Trophoblast cell (in vitro differentiated cells and primary cell): Measurements from ENCODE around the gene ZNF446.
"Not testable (repeated sequence)": the region's sequence is repeated elsewhere in the genome, so short reads cannot be mapped to it uniquely, and the experiment has no call there.

Experiments used
- DNase-seq, 2 donors: peaks; one replicate each; pipeline ENCODE4 v3.0.0-alpha.2; 2016
- H2AFZ ChIP-seq: 2 replicates; pipeline ENCODE4 v1.6.1; 2013; ENCODE audit warnings: low read length, moderate library complexity, mild to moderate bottlenecking; ENCODE audit not compliant: insufficient read depth, poor library complexity
- H2AK5ac ChIP-seq: 2 replicates; pipeline ENCODE4 v1.6.1; 2013; ENCODE audit warnings: mild to moderate bottlenecking, low read length
- H2BK120ac ChIP-seq: 2 replicates; pipeline ENCODE4 v1.6.1; 2013; ENCODE audit warnings: low read length, mild to moderate bottlenecking, moderate library complexity; ENCODE audit not compliant: insufficient read depth, poor library complexity
- H2BK12ac ChIP-seq: 2 replicates; pipeline ENCODE4 v1.6.1; 2013; ENCODE audit warnings: mild to moderate bottlenecking, low read length, moderate library complexity
- H2BK5ac ChIP-seq: 2 replicates; pipeline ENCODE4 v1.6.1; 2013; ENCODE audit warnings: low read length, low read depth, moderate library complexity, mild to moderate bottlenecking; ENCODE audit not compliant: poor library complexity
- H3K14ac ChIP-seq: 2 replicates; pipeline ENCODE4 v1.6.1; 2013; ENCODE audit warnings: mild to moderate bottlenecking, low read length
- H3K18ac ChIP-seq: 2 replicates; pipeline ENCODE4 v1.6.1; 2013; ENCODE audit warnings: mild to moderate bottlenecking, low read length
- H3K23ac ChIP-seq: 2 replicates; pipeline ENCODE4 v1.6.1; 2013; ENCODE audit warnings: low read length
- H3K27ac ChIP-seq: 2 replicates; pipeline ENCODE4 v1.5.1; 2013; ENCODE audit warnings: low read depth, mild to moderate bottlenecking, inconsistent platforms, low read length, moderate library complexity
- H3K27me3 ChIP-seq: 2 replicates; pipeline ENCODE4 v1.6.1; 2013; ENCODE audit warnings: inconsistent platforms, mild to moderate bottlenecking, low read length, moderate library complexity; ENCODE audit not compliant: insufficient read depth
- H3K36me3 ChIP-seq, 2 experiments: 1 replicate in 1 of 2; 2 replicates in 1 of 2; pipeline ENCODE4 v1.6.1; 2013; ENCODE audit warnings: low read length in 2 of 2, mild to moderate bottlenecking in 2 of 2, moderate library complexity in 1 of 2; ENCODE audit not compliant: insufficient read depth in 2 of 2, control insufficient read depth in 1 of 2
- H3K4ac ChIP-seq: 2 replicates; pipeline ENCODE4 v1.6.1; 2013; ENCODE audit warnings: low read depth, mild to moderate bottlenecking, low read length, moderate library complexity
- H3K4me1 ChIP-seq, 2 experiments: 1 replicate in 1 of 2; 2 replicates in 1 of 2; pipeline ENCODE4 v1.6.1; 2013; ENCODE audit warnings: low read length in 2 of 2, mild to moderate bottlenecking in 2 of 2, moderate library complexity in 1 of 2; ENCODE audit not compliant: insufficient read depth in 2 of 2, control insufficient read depth in 1 of 2
- H3K4me2 ChIP-seq: 2 replicates; pipeline ENCODE4 v1.6.1; 2013; ENCODE audit warnings: inconsistent platforms, mild to moderate bottlenecking, low read length, moderate library complexity
- H3K4me3 ChIP-seq: 2 replicates; pipeline ENCODE4 v1.5.1; 2013; ENCODE audit warnings: mild to moderate bottlenecking, low read depth, low read length, inconsistent platforms
- H3K79me1 ChIP-seq: one replicate; pipeline ENCODE4 v1.6.1; 2013; ENCODE audit warnings: low read length
- H3K79me2 ChIP-seq: 2 replicates; pipeline ENCODE4 v1.6.1; 2013; ENCODE audit warnings: low read length, mild to moderate bottlenecking; ENCODE audit not compliant: control insufficient read depth, insufficient read depth, poor library complexity
- H3K9ac ChIP-seq: 2 replicates; pipeline ENCODE4 v1.6.1; 2013; ENCODE audit warnings: mild to moderate bottlenecking, low read length
- H3K9me3 ChIP-seq: 2 replicates; pipeline ENCODE4 v1.6.1; 2013; ENCODE audit warnings: low read depth, mild to moderate bottlenecking, control low read depth, inconsistent platforms, low read length; ENCODE audit not compliant: insufficient read depth
- H4K12ac ChIP-seq: 2 replicates; pipeline ENCODE4 v1.6.1; 2013; ENCODE audit warnings: low read depth, mild to moderate bottlenecking, low read length, moderate library complexity
- H4K8ac ChIP-seq: 2 replicates; pipeline ENCODE4 v1.6.1; 2013; ENCODE audit warnings: low read depth, mild to moderate bottlenecking, low read length, moderate library complexity
- H4K91ac ChIP-seq: one replicate; pipeline ENCODE4 v1.6.1; 2013; ENCODE audit warnings: low read depth, mild to moderate bottlenecking, low read length, moderate library complexity
- WGBS: extraction: QIAGEN DNeasy Blood & Tissue Kit; methylation state at CpG from one replicate; pipeline ENCODE4 v1.1.7; 2013; ENCODE audit warnings: missing lambda C conversion rate; ENCODE audit not compliant: insufficient read length, insufficient coverage; ENCODE audit errors: extremely low coverage; 5-methylcytosine and 5-hydroxymethylcytosine counted together

ZNF446 gene

DNA sequence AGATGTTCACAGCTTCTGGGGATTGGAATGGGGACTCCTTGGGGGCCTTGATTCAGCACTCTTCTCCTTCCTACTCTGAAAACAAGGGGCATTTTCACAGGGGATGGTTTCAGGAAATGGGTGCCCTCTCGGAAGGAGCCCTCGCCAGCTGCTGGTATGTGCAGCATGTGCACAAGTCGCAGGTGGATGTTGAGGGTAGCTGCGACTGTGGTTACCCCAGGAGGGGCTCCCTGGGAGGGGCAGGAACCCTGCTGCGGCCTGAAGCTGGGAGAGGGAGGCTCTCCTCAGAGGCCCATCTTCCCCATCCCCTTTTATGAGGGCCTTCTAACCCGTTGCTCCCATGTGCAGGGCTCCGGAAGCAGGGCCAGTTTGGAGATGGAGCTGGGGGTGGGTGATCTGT, 6.2 kb downstream of the ZNF446 start:
- no peaks in the 10 kb centered on the region for H3K9me3 ChIP-seq
- no peak overlapping the region for H2BK5ac ChIP-seq
- H3K36me3 ChIP-seq, result peaks cover 13 to 15% of the 10 kb centered on the region in 2 experiments
- H3K27ac ChIP-seq, result no peak overlapping the region
- H4K8ac ChIP-seq, result no peak overlapping the region
- no CpG with 5 or more reads among the region's 7 CpGs for WGBS
- H2AK5ac ChIP-seq, result no peak overlapping the region
- no peaks in the 10 kb centered on the region for H3K79me1 ChIP-seq
- H3K4me1 ChIP-seq, result no peaks in the 10 kb centered on the region
- H4K91ac ChIP-seq, result no peak overlapping the region
- H3K23ac ChIP-seq, result no peak overlapping the region
- H3K9ac ChIP-seq, result no peak overlapping the region
- no peak overlapping the region for H2AFZ ChIP-seq
- no peak overlapping the region for H3K4ac ChIP-seq
- no peak overlapping the region for H3K4me3 ChIP-seq
- no peaks in the 10 kb centered on the region for H3K79me2 ChIP-seq
- H4K12ac ChIP-seq, result no peak overlapping the region
- no peak overlapping the region for H3K18ac ChIP-seq
- H2BK120ac ChIP-seq, result no peak overlapping the region
- no peak for DNase-seq
- no peak overlapping the region for H3K14ac ChIP-seq
- no peak overlapping the region for H3K4me2 ChIP-seq
- no peak overlapping the region for H2BK12ac ChIP-seq
- no peaks in the 10 kb centered on the region for H3K27me3 ChIP-seq

DNA sequence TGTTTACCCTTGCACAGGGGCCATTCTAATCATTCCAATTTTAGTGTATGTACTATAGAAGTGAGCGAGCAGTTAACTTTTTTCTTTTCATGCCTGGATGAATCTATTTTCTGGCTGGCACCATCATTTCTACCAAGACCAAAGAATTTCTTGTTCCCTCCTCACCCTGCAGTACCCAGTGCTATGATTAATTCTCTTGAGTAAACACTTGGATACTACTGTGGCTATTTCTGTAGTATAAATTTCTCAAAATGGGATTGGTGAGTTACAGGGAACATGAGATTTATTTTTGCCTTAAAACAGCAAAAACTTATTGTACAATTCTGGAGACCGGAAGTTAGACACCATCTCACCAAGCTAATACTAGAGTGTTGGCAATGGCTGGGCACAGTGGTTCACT, 7.6 kb downstream of the ZNF446 start:
- H3K23ac ChIP-seq, result no peak overlapping the region
- H3K4me3 ChIP-seq, result no peak overlapping the region
- H3K27ac ChIP-seq, result no peak overlapping the region
- peaks cover 13 to 15% of the 10 kb centered on the region in 2 experiments for H3K36me3 ChIP-seq
- H2AK5ac ChIP-seq, result no peak overlapping the region
- H2BK120ac ChIP-seq, result no peak overlapping the region
- H3K9ac ChIP-seq, result no peak overlapping the region
- H3K79me1 ChIP-seq, result no peaks in the 10 kb centered on the region
- H2BK5ac ChIP-seq, result no peak overlapping the region
- no peaks in the 10 kb centered on the region for H3K79me2 ChIP-seq
- H4K91ac ChIP-seq, result no peak overlapping the region
- H3K14ac ChIP-seq, result no peak overlapping the region
- no peak overlapping the region for H2AFZ ChIP-seq
- H4K8ac ChIP-seq, result no peak overlapping the region
- no peak overlapping the region for H3K4ac ChIP-seq
- no peak overlapping the region for H3K18ac ChIP-seq
- no peak for DNase-seq
- no peak overlapping the region for H2BK12ac ChIP-seq
- H3K4me2 ChIP-seq, result no peak overlapping the region
- H3K9me3 ChIP-seq, result peaks cover 2% of the 10 kb centered on the region
- H3K4me1 ChIP-seq, result no peaks in the 10 kb centered on the region
- H4K12ac ChIP-seq, result no peak overlapping the region
- H3K27me3 ChIP-seq, result no peaks in the 10 kb centered on the region
- no CpG with 5 or more reads among the region's 2 CpGs for WGBS

DNA sequence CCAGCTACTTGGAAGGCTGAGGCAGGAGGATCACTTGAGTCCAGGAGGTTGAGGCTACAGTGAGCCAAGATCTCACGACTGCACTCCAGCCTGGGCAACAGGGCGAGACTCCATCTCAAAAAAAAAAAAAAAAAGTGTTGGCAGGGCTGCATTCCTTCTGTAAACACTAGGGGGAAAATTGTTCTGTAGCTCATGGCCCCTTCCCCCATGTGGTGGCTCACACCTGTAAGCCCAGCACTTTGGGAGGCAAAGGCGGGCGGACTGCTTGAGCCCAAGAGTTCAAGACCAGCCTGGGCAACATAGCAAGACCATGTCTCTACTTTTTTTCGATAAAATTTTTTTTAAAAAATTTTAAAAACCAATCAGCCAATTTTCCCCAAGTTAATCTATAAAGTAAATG, 8.2 kb downstream of the ZNF446 start:
- H2AFZ ChIP-seq, H3K14ac ChIP-seq, H3K79me1 ChIP-seq, H4K8ac ChIP-seq, H2BK12ac ChIP-seq, H3K4me3 ChIP-seq, H3K18ac ChIP-seq, H3K27ac ChIP-seq, DNase-seq, H3K4me1 ChIP-seq, H3K9ac ChIP-seq, H2AK5ac ChIP-seq, H3K9me3 ChIP-seq, H3K79me2 ChIP-seq, H3K4me2 ChIP-seq, H3K23ac ChIP-seq, H4K12ac ChIP-seq, H3K4ac ChIP-seq, H2BK5ac ChIP-seq, H4K91ac ChIP-seq, H2BK120ac ChIP-seq, H3K27me3 ChIP-seq: not testable (repeated sequence)
- peaks cover 12 to 13% of the 10 kb centered on the region in 2 experiments for H3K36me3 ChIP-seq
- WGBS, result 100% methylated on average over 1 of the region's 5 CpGs

DNA sequence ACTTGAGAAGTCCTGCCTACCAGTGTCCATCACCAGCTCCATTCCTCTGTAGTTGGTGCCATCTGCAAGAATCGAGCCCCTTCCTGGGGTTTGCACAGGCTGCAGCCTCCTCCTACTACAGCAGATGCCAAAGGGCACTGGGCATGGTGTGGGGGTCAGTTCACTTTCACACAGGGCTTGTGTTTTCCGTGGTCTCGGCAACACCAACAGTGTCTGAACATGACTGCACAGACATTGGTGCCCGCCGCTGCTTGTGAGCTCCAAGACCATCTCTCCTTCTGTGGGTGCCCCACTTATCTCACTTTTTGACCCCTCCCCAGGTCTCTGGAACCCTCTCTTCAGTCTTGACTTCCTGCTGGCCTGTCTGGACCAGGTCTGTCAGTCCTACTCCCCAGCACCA, 15.2 kb downstream of the ZNF446 start:
- no peaks in the 10 kb centered on the region for H3K79me1 ChIP-seq
- no peaks in the 10 kb centered on the region for H3K4me1 ChIP-seq
- no peak overlapping the region for H3K4me2 ChIP-seq
- no peak overlapping the region for H3K14ac ChIP-seq
- no peak overlapping the region for H3K4me3 ChIP-seq
- H4K12ac ChIP-seq, result no peak overlapping the region
- H3K23ac ChIP-seq, result no peak overlapping the region
- H3K79me2 ChIP-seq, result no peaks in the 10 kb centered on the region
- H2BK5ac ChIP-seq, result no peak overlapping the region
- H4K91ac ChIP-seq, result no peak overlapping the region
- no peaks in the 10 kb centered on the region for H3K27me3 ChIP-seq
- H3K4ac ChIP-seq, result no peak overlapping the region
- H2BK120ac ChIP-seq, result no peak overlapping the region
- no peak overlapping the region for H2BK12ac ChIP-seq
- no peak overlapping the region for H2AK5ac ChIP-seq
- H3K9me3 ChIP-seq, result peaks cover 2% of the 10 kb centered on the region
- H3K18ac ChIP-seq, result no peak overlapping the region
- no peak overlapping the region for H3K9ac ChIP-seq
- H4K8ac ChIP-seq, result no peak overlapping the region
- no peaks in the 10 kb centered on the region for H3K36me3 ChIP-seq
- WGBS, result no CpG with 5 or more reads among the region's 5 CpGs
- DNase-seq, result no peak
- H3K27ac ChIP-seq, result no peak overlapping the region
- H2AFZ ChIP-seq, result no peak overlapping the region
